Measurements from ENCODE around the gene LHFPL3.
"Not testable (repeated sequence)": the region's sequence is repeated elsewhere in the genome, so short reads cannot be mapped to it uniquely, and the experiment has no call there.

Gene LHFPL3

DNA sequence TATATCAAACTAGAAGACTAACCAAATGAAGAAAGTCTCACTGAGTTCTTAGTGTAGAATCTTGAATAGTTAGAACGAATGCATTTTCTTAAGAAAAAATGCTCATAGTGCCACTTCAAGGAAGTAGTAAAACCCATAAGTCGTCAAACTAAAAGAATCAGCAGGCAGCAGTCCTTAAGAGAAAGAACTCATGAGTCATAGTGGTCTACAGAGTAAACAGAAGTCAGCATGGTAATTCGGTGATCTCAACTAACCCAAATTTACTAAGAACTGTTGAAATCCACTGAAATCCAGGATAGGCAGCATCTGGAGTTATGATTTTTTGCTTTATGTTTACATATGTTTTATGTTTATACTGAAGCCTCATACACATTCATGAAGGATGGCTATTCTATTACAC is 256.2 kb downstream of the LHFPL3 start:
- no peak for DNase-seq (ENCODE audit: low read depth in 1 of 2, low spot score in 1 of 2)

DNA sequence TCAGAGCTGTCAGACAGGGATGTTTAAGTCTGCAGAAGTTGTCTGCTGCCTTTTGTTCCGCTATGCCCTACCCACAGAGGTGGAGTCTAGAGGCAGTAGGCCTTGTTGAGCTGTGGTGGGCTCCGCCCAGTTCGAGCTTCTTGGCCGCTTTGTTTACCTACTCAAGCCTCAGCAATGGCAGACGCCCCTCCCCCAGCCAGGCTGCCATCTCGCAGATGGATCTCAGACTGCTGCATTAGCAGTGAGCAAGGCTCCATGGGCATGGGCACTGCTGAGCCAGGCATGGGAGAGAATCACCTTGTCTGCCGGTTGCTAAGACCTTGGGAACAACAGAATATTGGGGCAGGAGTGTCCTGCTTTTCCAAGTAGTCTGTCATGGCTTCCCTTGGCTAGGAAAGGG is 267.2 kb downstream of the LHFPL3 start:
- DNase-seq (ENCODE audit: low read depth in 1 of 2, low spot score in 1 of 2), result not testable (repeated sequence)

DNA sequence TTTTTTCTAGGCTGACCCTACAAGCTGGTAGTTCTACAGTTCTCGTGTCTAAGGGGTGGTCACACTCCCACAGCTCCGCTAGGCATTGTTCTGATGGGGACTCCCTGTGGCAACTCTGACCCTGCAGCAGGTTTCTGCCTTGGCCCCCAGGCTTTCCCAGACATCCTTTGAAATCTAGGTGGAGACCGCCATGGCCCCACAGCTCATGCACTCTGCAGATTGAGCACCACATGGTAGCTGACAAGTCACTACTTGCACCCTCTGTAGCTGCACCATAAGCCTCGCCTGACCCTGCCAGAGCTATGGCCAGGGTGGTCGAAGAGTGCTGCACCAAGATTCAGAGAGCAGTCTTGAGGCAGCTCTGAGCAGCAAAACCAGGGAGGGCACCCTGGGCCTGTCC is 275.6 kb downstream of the LHFPL3 start:
- DNase-seq (ENCODE audit: low read depth in 1 of 2, low spot score in 1 of 2), result no peak

DNA sequence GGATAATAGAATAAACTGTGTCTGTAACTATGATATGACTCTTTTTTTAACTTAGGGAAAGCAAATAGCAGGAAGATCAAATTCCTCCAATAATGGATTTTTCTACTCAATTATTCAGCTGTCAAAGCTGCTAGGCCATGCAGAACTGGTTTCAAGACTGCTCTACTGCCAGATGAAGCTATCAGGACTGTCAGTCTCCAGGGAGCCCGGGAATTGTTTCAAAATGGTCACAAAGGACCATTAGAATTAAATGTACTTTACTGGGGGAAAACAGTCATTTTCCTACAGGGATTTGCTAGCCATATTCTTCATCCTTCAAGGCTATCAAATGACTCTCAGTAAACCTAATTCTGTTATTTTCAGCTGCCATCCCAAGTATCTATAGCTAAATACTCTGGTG is 276.3 kb downstream of the LHFPL3 start:
- no peak for DNase-seq (ENCODE audit: low read depth in 1 of 2, low spot score in 1 of 2)

DNA sequence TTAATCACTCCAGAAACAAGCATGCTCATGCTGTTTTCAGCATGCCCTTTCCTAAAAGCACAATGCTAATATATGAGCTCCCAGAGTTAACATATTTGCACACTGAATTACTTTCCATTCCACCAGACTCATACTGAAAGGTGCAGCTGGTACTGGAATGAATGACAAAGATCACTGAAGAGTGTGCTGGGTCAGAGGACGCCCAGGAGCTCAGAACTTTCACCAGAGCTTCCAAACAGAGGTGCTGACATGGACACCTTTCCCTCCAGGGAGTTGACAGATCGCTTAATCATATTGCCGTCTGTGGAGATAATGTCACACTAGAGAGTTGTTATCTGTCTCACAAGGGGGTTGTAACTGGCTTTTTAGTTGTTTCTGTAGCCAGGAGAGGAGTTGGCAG is 292.9 kb downstream of the LHFPL3 start:
- no peak for DNase-seq (ENCODE audit: low read depth in 1 of 2, low spot score in 1 of 2)

DNA sequence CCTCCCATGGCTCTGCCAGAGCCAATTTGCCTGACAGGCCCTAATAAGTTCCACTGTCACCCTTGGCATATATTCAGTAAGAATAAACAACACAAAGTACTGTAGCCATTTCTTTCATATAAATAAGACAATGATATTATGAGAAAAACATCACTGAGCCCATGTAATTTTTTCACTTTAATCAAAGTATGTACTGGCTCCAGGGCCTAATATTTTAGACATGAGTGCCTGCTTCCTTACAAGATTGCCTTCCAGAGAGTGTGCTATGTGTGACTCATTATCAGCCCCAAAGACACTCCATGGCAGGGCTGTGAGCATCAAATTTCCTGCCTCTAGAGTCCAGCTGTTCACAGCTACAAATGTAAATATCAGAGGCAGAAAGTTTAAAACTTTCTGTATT is 297.6 kb downstream of the LHFPL3 start:
- no peak for DNase-seq (ENCODE audit: low read depth in 1 of 2, low spot score in 1 of 2)

DNA sequence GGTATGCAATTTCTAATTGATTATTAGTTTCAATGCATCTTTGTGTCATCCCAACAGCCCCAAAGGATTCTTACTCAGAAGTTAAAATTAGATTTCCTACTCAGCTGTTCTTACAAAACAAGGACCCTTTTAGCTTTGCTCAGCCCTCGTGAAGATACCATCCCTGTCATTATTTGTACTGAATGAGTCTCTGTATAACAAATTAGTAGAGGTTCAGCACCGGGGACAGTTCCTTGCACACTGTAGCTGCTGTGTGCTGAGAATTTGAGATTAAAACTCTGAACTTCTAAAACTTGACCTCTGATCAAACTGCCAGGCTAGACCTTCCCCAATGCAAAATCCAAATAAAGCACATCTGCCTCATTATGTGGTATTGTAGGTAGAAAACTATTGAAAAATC is 299.1 kb downstream of the LHFPL3 start:
- DNase-seq (ENCODE audit: low read depth in 1 of 2, low spot score in 1 of 2), result no peak

DNA sequence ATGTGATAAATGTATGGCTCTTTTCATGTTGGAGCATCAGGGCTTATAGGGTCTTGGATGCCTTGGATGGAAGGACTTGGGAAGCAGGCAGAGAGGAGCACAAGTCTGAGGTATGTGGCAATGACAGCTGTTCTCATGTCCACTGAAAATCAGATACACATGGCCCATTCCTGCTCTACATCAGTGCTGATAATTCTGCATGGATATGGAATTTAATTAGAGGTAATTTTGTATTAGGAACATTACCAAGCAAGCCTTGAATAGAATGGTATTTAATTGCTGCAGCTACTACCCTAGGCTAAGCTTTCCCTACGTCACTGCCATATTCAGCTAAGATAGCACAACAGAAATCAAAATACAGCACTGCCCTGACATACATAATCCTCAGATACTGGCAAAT is 299.6 kb downstream of the LHFPL3 start:
- DNase-seq (ENCODE audit: low read depth in 1 of 2, low spot score in 1 of 2), result no peak

DNA sequence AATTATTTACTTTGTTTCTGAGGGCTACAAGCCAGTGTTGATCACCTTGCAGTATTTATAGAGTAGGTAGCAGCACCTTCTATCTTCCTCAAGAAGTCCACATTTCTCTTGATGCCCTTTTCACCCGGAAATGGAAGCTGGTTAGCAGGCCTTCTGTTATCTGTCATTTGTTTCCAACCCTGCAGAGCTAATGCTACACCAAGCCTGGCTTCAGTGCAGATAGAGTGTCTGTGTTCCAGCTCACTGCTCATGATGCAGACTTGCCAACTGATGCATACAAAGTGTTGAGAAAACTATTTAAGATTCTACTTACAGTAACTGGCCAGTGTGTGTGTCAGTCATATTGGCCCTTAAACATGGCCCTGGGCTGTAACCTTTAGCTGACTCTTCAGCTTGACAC is 301.0 kb downstream of the LHFPL3 start:
- DNase-seq (ENCODE audit: low read depth in 1 of 2, low spot score in 1 of 2), result no peak

DNA sequence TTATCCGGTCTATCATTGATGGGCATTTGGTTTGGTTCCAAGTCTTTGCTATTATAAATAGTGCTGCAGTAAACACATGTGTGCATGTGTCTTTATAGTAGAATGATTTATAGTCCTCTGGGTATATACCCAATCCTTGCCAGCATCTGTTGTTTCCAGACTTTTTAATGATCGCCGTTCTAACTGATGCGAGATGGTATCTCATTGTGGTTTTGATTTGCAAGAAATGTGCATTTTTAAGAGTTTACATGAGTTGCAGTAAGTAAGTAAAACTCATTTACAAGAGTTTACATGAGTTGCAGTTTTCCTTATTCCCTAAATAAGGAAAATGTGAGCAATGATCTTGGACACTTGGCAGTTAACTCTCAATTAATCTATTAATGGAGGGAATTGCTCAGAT is 312.1 kb downstream of the LHFPL3 start:
- DNase-seq (ENCODE audit: low read depth in 1 of 2, low spot score in 1 of 2), result no peak

DNA sequence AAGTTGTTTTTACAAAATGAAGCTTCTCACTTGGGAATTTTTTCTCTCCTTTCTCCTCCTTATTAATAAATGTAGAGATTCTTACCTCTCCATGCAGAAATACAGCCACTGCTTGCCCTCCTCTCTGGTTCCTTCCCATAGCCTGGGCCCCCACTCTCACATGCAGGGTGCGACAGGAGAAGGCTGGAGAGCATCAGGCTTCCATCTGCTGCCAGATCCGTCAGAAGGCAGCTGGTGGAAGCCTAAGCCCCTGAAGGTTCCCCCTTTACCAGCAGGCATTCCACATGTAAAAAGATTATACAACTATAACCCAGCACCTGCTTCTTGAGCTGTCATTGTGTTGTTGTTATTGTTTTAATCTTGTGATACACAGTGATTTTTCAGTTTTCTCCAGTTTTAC is 314.2 kb downstream of the LHFPL3 start:
- no peak for DNase-seq (ENCODE audit: low read depth in 1 of 2, low spot score in 1 of 2)

DNA sequence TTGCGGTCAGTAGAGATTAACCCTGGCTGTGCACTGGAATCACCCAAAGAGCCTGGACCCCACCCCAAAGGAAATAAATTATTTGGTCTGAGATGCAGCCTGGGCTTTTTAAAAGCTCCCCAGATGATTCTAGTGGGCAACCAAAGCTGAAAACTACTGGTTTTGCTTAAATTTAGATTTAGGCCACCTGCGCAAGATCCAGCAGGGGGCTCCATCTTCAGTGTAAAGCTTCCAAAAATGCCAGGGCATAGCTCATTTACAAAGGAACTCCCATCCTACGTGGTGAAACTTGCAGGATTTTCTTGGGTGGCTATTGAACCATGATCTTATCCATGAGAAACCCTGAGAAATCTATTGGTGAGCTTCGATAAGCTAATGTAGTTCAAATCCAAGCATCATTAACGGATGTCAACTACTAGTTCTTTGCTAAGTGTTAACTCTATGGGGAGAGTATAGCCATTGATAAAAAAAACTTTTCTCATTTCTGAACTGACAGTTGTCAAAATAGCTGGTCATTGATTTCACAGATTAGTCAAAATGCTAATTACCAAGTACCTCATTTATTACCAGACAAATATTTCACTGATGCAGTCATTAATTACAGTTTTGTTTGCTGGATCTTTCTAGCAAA is 315.3 kb downstream of the LHFPL3 start:
- no peak for DNase-seq (ENCODE audit: low read depth in 1 of 2, low spot score in 1 of 2)

DNA sequence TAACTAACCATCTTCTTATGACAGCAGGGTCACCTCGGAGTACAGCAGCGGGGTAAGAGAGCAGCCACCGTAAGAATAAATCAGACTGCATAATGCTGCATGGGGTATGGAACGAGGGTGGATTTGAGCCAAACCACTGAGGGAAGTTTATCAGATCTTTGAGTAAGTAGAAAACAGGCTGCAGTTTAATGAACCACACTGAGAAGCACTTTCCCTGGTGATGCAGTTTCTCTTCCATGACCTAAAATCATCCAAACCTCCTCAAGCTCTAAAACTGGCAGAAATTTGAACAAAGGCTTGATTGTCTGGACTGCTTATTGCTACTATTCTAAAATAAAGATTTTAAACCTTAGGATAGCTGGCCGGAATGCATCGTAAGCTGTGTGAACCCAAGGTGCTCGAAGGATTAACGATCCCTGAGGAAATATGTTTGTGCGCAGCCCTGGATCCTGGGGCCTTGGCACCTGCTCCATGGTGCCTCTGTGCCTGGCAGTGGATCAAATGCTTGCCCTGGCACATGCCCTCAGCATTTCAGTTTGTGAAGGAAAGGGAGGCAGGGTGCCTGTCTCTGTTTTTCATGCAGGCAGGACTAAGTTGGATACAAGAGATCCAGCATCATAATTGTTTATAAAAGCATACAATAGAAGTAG is 322.7 kb downstream of the LHFPL3 start:
- DNase-seq (ENCODE audit: low read depth in 1 of 2, low spot score in 1 of 2), result no peak

DNA sequence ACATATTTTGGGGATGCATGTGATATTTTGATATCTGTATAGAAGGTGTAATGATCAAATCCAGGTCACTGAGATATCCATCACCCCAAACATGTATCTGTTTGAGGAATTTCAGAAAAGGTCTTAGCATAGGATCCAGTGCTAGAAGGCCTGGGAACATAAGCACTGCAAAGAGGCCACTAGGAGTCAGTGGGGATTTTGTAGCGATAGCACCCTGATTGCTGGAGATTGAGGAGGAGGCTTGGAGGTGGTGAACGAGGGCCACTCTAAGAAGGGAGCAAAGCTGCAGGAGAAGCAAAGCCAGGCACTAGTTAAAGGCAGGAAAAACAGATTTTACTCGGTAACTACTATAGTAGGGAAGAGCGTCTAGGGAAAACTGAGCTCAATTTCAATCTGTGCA is 324.0 kb downstream of the LHFPL3 start:
- DNase-seq (ENCODE audit: low read depth in 1 of 2, low spot score in 1 of 2), result no peak

DNA sequence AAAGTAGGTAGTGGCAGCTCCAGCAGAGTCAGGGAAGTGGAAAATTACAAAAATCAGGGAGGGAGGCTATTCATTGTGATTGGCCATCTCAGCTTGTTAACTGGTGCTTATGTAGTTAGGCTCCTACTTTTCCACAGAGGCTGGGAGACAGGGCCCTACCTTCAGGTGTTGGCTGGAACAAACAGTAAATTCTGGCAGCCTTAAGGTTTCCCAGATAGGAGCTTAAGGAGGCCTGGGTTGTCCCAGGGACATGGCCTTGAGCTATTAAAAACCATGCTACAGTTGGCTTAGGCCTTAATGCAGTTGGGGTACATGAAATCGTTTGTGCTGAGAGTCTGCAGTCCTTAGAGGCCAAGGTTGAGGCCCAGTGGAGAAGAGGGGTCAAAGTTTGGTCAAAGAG is 324.5 kb downstream of the LHFPL3 start:
- DNase-seq (ENCODE audit: low read depth in 1 of 2, low spot score in 1 of 2), result no peak

DNA sequence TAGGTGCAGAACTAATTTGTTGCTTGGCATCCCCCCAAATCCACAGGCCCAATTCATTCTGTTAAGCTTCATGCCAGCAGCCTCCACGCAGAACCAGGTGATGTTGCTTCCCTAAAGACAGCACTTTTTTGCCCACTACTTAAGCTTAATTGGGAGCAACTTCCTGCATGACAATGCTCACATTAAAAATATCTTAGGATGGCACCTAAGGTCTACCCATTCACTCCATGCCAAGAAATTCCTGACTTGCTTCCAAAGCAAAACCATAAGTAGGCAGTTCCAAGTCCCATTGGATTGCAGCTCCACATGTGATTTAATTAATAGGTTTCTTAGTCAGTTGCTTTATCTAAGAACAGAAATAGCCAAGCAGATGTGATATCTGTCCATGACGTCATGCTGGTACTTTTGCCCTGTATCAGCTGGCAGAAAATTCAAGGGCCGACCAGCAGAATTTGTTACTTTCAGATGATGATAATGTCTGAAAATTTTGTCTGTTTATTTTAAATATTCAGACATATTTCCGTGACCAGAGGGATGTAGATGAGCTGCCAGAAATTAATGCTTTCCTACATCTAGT is 325.5 kb downstream of the LHFPL3 start:
- no peak for DNase-seq (ENCODE audit: low read depth in 1 of 2, low spot score in 1 of 2)

DNA sequence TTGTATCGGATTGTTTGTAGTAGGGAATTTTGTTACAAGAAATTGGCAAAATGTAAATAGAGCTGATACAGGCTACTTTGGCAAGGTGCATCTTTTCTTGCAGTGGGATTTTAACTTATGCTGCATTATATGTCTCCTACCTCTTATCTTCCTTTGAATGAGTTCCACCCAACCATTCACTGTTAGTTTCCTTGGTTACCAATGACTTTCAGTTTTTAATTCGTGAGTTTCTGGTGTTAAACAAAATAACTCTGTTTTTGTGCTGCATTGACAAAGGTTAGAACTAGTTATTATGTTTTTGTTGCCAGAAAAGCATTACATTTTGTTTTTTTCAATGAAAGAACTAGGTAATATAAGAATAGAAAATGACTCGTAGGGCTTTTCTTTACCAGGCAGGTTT is 327.2 kb downstream of the LHFPL3 start:
- DNase-seq (ENCODE audit: low read depth in 1 of 2, low spot score in 1 of 2), result no peak

DNA sequence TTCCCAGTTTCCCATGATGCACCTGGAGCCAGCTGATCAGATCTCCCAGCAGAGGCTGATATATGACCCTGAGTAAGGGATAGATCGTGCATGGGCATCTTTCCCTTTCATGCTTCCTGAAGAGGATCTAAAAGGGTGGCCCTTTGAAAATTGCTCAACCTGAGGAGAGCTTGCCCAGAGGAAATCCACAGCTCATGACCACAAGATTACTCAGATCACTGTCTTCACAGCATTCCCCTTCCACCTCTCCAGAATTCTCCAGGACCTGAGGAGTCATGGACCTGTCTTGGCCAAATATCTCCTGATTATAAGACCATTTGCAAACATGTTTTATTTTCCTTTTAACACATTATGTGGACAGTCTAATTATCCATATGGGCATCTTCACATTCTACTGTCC is 328.1 kb downstream of the LHFPL3 start:
- DNase-seq (ENCODE audit: low read depth in 1 of 2, low spot score in 1 of 2), result no peak

DNA sequence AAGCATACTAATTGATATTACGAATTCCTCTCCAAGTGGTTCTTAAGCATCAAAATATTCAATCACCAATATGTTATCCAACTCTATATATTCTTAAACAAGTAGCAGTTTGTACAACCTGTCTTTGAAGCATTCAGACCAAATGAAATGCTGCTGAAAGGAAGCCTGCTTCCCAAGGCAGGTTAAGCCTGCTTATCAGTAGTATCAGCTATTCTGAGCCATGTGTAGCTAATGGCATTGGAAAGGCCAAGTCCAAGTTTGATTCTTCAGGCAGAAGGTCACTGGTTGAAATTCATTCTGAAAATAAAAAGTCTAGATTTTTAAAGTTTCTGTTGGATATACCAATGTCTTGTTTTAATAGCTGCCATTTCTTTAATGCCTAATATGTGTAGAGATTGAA is 328.7 kb downstream of the LHFPL3 start:
- DNase-seq (ENCODE audit: low read depth in 1 of 2, low spot score in 1 of 2), result no peak

DNA sequence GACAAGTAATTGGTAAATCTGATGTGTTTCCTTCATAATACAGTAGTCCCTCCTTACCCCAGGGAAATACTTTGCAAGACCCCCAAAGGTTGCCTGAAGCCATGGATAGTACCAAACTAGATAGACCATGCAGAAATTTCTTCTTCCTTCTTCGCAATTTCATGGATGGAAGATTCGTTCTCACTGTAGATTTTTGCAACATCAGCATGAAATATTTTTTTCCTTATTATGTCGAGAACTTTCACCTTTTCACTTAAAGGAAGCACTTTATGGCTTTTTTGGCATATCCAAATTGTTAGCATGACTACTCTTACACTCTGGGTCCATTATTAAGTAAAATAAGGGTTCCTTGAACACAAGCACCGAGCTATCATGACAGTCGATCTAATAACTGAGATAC is 333.2 kb downstream of the LHFPL3 start:
- no peak for DNase-seq (ENCODE audit: low read depth in 1 of 2, low spot score in 1 of 2)

DNA sequence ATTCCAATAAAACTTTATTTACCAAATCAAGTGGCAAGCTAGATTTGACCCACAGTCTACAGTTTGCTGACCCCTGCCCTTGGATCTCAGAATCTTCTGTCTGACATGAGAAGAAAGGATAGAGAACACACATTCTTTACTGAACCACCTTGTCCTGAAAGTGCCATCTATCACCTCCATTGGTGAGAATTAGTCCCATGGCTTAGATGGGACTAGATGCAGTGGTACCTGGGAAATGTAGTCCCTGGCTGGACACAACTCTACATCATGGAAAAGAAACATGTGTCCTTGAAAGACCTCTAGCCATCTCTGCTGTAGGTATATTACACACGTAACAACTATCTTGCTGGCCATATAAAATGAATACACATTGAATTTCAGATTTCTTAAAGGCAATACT is 336.2 kb downstream of the LHFPL3 start:
- DNase-seq (ENCODE audit: low read depth in 1 of 2, low spot score in 1 of 2), result no peak

DNA sequence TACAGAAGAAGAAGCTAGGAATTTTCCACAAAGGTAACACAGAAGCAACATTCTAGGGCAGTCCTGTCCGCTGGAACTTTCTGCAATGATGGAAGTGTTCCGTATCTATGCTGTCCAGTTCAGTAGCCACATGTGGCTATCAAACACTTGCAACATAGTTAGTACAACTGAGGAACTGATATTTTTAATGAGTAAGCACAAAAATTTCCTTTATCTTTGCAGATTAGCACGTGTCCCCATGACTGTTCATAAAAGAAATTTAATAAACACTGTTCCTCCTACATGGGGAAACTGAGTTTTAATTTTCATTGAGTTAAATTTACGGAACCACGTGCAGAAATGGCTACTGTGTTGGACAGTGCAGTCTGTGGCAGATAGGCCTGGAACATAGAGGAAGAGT is 349.2 kb downstream of the LHFPL3 start:
- DNase-seq (ENCODE audit: low read depth in 1 of 2, low spot score in 1 of 2), result no peak

DNA sequence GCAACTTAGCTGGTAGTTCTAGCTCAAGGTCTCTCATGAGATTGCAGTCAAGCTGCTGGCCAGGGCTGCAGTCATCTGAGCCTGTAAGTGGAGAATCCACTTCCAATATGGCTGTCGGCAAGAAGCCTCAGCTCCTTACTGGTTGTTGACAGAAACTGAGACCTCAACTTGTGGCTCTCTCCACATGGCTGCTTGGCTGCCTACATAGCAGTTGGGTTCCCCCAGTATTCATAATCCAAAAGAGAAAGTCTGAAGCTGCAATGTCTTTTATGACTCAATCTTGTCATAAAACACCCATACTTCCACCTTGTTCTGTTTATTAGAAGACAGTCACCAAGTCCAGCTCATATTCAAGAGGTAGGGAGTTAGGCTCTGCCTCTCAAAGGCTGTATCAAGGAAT is 350.7 kb downstream of the LHFPL3 start:
- DNase-seq (ENCODE audit: low read depth in 1 of 2, low spot score in 1 of 2), result no peak

Measured in activated T-helper 1 cell treated with anti-CD3 and anti-CD28 coated beads, Interleukin-2, amount 50 U/mL, for 16 hours (primary cell).